Stimulated activated CD8-positive, alpha-beta memory T cell treated with anti-CD3 and anti-CD28 coated beads, Interleukin-4, amount 100 ng/mL, for 1 hour (primary cell): ENCODE results near the gene USP22.

Source experiments
- DNase-seq, 2 donors: peaks; one replicate each; pipeline ENCODE4 v3.0.0-alpha.2; 2020; ENCODE audit warnings: low read depth in 2 of 2, low spot score in 1 of 2

Gene USP22

DNA sequence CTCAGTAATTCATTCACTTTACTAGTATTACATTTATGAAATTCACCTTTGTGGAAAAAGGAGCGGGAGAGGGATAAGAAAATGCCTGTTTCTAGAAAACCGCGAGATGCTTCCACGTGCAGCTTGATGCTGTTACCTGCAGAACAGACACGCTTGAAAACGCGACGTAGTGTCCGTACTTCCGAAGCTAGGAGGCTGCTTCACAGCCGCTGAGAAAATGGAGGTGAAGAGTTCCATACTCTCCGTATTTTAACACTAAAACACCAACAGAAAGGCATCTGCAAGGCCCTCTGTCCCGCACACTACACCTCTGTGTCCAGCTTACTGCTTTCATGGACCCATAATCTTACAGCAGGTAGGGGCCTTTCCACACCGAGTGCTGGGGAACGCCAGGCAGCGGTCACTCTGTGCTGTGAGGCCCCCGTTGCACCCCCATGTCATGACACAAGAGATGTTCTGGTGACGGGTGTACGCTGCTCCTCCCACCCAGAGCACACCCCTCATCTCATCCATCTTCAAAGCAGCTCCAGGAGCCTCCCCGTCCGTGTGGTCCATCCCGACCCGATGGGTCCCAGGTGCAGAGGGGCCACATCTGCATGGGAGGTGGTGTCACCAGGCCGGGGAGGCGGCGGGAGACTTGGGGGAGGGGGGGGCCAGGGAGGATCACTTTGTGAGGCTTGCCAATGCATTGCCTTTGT is 40.4 kb downstream of the USP22 start:
- DNase-seq: no peak

DNA sequence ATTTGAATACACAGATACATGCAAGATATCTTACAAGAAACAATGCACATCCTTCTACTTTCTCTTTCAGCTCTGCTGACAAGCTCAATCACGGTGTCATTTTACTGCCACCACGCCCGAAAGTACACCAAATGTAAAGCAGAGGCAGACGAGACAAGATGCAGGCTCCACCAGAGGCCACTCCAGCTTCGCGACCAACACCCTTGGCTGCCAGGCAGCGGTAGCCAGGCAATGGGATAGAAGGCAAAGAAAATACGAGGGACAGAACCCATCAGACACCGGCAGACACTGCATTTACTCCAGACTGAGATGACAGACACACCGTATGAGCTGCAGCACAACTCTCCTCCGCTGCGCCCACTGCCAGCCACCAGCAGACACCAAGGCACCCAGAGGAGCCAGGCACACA is 41.0 kb downstream of the USP22 start:
- no peak for DNase-seq

DNA sequence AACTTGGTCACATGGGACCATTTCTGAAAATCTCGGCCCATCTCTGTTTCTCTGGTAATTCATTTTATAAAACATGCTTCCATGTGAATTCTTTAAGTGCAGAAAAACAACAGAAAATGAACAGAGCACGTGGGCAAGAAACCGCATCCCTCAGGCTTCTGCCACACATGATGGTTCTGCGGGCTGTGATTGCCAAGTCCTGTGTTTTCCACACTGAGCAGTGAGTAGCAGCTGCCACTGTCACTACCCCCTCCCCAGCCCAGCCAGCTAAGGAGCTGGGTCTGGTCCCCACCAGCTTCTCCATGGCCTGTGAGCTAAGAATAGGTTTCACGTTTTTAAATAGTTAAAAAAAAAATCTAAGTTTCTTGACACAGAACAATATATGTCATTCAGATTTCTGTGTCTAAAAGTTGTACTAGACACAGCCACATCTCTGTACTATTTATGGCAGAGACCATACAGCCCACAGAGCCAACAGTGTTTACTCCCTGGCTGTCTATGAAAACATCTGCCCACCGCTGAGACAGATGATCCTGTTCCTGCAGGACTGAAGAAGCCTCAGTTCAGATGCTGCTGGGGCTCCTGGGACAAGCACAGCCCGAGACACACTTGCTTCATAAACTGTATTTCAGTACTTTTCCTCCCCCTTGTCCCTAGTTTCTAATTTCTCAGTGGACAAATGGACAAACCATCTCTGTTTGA is 41.5 kb downstream of the USP22 start:
- DNase-seq: no peak

GRCh38 chr17:20999841-21000532 is 42.8 kb downstream of the USP22 start:
- DNase-seq: no peak

GRCh38 chr17:20999044-20999573 is 43.7 kb downstream of the USP22 start:
- no peak for DNase-seq

- no peak for DNase-seq
Observed at GRCh38 chr17:20998571-20999043, 44.2 kb downstream of the USP22 start.

GRCh38 chr17:20997711-20998570 is 44.9 kb downstream of the USP22 start:
- no peak for DNase-seq

GRCh38 chr17:20996724-20997615 is 45.8 kb downstream of the USP22 start:
- no peak for DNase-seq

DNA sequence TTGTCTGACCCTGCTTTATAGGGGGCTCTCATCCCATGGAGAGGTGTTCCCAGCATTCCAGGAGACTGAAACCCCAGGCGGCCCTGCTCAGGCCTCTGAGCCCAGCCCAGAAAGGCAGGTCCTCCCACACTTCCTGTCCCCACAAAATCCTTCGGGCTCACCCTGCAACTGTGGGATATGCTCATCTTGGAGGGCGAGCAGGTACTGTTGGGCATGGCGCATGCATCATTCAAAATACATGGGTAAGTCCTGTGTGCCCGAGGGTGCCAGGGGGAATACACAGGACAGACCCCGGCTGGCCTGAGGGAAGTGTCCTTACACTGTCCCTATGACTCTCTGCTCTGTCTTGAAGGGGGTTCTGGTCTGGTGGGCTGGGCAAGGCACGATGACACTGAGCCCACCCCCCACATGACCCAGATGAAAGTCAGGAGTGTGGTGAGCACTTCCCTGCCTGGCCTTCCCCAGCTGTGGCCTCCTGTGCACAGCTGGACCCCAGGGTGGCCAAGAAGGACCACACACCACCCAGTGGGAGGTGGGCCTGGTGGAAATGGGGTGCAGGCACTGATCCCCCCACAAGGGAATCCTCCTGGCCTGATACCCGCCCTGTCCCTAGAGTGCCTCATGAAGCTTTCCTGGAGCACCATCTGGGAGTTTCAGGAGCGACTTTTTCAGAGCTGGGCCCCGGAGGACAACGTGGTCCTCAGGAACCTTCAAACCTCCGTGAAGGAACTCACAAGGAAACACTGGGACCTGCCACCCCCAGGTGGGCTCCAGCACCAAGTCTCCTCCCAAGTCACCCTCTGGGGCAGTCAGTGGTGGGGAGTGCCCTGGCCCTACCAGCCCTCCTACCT is 46.7 kb downstream of the USP22 start:
- DNase-seq: no peak

DNA sequence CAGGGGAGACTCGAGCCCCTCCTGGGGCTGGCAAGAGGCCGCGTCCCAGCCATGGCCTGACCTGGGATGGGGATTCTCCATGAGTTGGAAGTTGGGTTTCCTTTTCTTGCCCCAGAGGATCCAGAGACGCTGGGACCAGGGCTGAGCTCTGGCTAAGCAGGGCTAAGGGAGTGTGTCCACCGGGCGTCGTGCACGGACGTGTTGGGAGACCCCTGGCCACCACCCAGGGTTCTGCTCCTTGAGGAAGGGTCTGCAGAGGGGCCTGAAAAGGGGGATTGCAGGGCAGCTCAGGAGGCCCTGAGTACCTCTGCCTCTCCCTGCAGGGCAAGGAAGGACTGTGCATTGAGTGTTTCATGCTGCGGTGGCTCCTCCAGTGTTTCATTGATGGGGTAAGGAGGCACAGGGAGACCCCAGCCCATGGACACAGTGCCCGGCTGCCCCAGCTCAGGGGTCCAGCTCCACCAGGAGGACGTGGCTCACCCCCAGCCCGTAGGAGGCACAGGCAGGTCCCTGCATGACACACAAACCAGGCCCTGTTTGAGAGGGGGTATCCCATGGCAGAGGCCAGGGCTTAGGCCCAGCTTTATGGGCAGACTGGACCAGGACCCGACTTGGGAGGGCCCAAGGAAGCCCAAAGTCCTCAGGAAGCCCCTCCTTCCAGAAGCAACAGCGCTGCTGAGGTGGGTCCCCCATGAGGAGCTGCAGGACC is 47.5 kb downstream of the USP22 start:
- DNase-seq: no peak

- no peak for DNase-seq
Observed at GRCh38 chr17:20994779-20995149, 48.0 kb downstream of the USP22 start.

DNA sequence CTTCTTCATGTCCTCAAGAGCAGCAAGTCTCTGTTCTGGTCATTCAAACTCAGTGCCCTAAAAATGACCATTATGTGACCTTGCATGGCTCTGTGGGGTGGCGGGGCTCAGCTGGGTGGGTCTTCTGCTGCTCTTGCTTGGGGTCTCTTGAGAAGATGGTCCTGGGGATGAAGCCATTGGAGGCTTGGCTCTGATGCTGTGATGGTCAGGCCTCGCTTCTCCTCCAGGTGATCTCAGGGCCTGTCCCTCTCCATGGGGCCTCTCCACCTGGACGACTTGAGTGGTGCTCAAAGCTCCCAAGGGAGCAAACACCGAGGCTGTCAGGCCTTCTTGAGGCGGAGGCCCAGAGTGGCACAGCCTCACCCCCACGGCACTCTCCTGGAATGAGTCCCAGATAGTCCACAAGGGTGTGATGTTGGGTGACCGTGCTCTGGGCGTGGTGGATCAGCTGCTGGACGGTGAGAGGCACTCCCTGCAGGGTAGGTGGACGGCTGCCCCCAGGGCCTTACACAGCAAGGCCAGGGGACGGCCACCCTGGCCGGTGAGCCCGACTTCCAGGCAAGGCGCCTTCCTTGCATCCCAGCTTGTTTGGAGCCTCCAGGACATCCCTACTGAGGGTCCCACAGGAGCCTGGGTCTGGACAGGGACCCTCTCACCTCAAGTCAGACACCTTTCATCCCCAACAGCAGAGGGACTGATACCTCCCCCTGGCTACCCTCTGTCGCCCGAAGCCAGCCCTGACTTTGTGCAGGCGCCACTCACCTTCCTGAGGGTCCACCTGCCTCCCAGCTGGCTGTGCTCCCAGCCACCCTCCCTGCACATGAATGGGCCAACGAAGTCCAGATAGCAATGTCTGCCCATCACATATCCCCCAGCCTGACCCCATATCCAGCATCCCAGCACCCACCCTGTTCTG is 48.7 kb downstream of the USP22 start:
- DNase-seq: no peak

DNA sequence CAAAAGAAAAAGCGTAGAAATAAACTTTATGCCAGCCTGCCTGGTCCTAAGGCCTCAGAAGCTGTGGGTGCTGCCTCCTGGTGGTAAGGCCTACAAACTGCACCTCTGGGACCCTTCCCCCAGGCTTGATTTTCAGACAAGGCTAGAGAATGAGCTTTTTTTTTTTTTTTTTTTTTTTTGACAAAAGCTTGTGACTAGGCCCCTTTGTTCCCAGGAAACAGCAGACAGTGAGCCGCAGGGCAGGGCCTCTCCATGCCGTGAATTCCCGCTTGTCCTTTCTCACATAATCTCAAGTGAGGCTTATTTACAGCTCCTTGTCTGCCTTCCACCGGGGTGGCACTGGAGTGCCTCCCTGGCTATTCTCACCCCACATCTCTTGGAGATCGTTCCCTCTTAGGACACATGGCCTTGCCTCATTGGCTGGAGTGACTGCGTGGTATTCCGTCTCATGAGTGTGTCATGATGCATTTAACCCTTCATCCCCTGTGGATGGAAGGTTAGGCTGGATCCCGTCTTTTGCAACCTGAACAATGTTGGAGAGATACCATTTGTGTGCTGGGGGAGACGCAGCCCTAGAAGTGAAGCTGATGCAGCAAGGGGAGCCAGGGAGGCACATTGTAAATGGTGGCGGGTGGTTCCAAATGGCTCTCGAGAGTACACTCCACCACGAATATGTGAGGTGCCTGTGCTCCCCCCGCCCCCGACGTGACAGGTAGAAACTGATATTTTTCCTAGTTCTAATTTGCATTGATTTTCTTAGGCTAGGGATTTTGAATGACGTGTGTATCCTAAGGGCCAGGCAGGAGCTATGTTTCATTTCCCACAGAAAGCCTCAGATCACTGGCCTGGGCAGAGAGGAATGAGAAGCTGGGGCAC is 49.6 kb downstream of the USP22 start:
- DNase-seq: peak; percentile 15 to 33

DNA sequence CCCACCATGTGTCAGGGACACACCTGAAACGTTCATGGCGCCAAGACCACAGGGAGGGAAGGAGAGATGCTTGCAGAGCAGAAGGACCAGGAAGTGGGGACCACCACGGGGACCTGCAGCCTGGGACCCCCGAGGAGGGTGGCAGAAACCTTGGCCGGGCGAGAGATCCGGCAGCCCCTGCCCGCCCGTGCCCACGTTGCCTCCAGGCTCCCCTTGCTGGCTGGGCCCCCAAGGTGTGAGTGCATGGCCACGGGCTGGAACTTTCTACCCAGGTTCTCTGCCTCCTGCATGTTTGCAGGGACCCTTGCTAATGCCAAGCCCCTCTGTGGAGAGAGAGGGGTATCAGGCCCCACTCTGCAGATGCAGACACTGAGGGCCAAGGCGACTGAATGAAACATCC is 50.4 kb downstream of the USP22 start:
- no peak for DNase-seq

DNA sequence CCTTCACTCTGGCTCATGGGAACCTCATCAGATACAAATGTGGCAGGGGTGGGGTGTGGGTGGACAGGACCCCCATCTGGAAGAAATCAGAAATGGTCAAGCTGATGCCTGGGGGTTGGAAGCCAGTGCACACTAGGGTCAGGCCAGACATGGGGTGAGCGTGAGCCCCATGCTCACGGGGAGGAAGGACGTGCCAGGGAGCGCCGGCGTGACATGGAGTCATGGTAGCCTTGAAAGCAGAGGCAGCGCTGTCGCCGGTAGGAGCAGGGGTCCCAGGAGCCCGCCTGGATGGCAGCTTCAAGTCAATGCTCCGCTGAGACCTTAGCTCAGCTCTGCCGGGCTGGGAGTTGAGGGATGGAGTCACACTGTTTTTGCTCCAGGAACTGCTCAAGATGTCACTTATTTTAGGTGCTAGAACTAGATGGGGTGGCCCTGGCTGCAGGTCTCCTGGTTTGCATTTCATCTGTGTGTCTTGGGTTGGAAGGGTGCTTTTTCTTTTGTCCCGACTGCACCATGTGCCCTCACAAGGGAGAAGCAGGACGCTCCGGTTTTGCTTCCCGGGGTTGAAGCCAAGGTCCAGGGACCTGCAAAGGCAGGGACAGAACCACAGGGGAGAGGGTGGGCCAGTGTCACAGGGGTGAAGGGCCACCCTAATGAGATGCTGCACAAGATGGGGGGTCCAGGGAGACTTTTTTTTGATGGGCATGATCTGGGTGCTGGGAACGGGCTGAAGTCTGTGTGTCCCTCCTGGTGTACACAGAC is 51.4 kb downstream of the USP22 start:
- DNase-seq: no peak
